Erythroblast (primary cell): ENCODE data around the gene C1QTNF3.
"Not testable (repeated sequence)": the region's sequence is repeated elsewhere in the genome, so short reads cannot be mapped to it uniquely, and the experiment has no call there.

Experiments used
- GATA1 ChIP-seq: IDR thresholded peaks from 2 replicates; pipeline ENCODE4 v1.6.1; 2011; ENCODE audit warnings: low read depth, mild to moderate bottlenecking, control low read depth, low read length, moderate library complexity
- POLR2A ChIP-seq: IDR thresholded peaks from 2 replicates; pipeline ENCODE4 v1.6.1; 2011; ENCODE audit warnings: mild to moderate bottlenecking, low read length

GRCh38 chr5:34076719-34077364 lies 33.8 kb upstream of the C1QTNF3 start:
- not testable (repeated sequence) for TF ChIP-seq POLR2A, GATA1
